Liver (tissue), 3 donors: ENCODE results near the gene CHSY1.

Source experiments
- EGR1 ChIP-seq, 2 donors: IDR thresholded peaks; 2 replicates each; pipeline ENCODE4 v1.6.1; 2016 to 2018; ENCODE audit warnings: antibody characterized with exemption in 2 of 2, low read depth in 2 of 2
- FOXA1 ChIP-seq: IDR thresholded peaks from 2 replicates; pipeline ENCODE4 v1.6.1; 2016; ENCODE audit warnings: antibody characterized with exemption
- GABPA ChIP-seq, 2 donors: IDR thresholded peaks in 1 of 2; conservative IDR thresholded peaks in 1 of 2; 2 replicates each; pipeline ENCODE4 v1.6.1; 2016; ENCODE audit warnings: antibody characterized with exemption in 2 of 2, mild to moderate bottlenecking in 1 of 2, moderate library complexity in 1 of 2
- JUND ChIP-seq, 2 donors: IDR thresholded peaks; 2 replicates each; pipeline ENCODE4 v1.6.1; 2016; ENCODE audit warnings: antibody characterized with exemption in 2 of 2
- RAD21 ChIP-seq, 2 donors: IDR thresholded peaks; 2 replicates each; pipeline ENCODE4 v1.6.1; 2016; ENCODE audit warnings: antibody characterized with exemption in 2 of 2, mild to moderate bottlenecking in 2 of 2
- RXRA ChIP-seq, 2 donors: IDR thresholded peaks; 2 replicates each; pipeline ENCODE4 v1.6.1; 2017 to 2018; ENCODE audit warnings: antibody characterized with exemption in 2 of 2, mild to moderate bottlenecking in 1 of 2
- YY1 ChIP-seq: IDR thresholded peaks from 2 replicates; pipeline ENCODE4 v1.6.1; 2016; ENCODE audit warnings: antibody characterized with exemption, mild to moderate bottlenecking
- TF ChIP-seq, protein P1 (sequence below): IDR thresholded peaks from 2 replicates; pipeline ENCODE4 v1.6.1; 2016; ENCODE audit warnings: antibody characterized with exemption, mild to moderate bottlenecking
- TF ChIP-seq, protein P2 (sequence below): fragments of 150-350 bp; IDR thresholded peaks from 2 replicates; pipeline ENCODE4 v1.5.1; 2017; ENCODE audit warnings: improper control_type of control experiment, low read depth, low read length; ENCODE audit not compliant: missing input control
- TF ChIP-seq, protein P3 (sequence below): IDR thresholded peaks from 2 replicates; pipeline ENCODE4 v1.6.1; 2016; ENCODE audit warnings: antibody characterized with exemption
- TF ChIP-seq, protein P4 (sequence below): IDR thresholded peaks from 2 replicates; pipeline ENCODE4 v1.6.1; 2016; ENCODE audit warnings: antibody characterized with exemption
- donor health status: healthy.
- donor health status: healthy.

DNA sequence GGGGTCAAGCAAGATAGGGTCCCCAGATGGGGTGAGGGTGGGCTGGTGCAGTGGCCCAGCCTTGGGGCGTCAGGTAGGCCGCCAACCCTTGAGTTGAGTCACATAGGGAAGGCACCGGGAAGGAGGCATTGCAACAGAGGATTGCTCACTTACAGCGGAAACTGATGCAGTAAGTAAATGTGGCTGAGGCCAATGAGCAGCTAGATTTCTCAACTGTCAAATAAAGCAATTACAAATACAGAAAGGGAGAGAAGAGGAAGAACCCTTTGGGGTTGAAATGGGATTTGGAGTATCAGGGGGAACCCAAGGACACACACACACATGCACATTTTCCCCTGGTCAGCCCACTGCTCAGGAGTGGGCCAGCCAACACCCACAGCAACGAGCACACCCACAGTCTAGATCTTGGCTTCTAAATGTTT, 44.0 kb downstream of the CHSY1 start:
- TF ChIP-seq, protein P1, sequence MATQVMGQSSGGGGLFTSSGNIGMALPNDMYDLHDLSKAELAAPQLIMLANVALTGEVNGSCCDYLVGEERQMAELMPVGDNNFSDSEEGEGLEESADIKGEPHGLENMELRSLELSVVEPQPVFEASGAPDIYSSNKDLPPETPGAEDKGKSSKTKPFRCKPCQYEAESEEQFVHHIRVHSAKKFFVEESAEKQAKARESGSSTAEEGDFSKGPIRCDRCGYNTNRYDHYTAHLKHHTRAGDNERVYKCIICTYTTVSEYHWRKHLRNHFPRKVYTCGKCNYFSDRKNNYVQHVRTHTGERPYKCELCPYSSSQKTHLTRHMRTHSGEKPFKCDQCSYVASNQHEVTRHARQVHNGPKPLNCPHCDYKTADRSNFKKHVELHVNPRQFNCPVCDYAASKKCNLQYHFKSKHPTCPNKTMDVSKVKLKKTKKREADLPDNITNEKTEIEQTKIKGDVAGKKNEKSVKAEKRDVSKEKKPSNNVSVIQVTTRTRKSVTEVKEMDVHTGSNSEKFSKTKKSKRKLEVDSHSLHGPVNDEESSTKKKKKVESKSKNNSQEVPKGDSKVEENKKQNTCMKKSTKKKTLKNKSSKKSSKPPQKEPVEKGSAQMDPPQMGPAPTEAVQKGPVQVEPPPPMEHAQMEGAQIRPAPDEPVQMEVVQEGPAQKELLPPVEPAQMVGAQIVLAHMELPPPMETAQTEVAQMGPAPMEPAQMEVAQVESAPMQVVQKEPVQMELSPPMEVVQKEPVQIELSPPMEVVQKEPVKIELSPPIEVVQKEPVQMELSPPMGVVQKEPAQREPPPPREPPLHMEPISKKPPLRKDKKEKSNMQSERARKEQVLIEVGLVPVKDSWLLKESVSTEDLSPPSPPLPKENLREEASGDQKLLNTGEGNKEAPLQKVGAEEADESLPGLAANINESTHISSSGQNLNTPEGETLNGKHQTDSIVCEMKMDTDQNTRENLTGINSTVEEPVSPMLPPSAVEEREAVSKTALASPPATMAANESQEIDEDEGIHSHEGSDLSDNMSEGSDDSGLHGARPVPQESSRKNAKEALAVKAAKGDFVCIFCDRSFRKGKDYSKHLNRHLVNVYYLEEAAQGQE = no peak
- TF ChIP-seq, protein P2, sequence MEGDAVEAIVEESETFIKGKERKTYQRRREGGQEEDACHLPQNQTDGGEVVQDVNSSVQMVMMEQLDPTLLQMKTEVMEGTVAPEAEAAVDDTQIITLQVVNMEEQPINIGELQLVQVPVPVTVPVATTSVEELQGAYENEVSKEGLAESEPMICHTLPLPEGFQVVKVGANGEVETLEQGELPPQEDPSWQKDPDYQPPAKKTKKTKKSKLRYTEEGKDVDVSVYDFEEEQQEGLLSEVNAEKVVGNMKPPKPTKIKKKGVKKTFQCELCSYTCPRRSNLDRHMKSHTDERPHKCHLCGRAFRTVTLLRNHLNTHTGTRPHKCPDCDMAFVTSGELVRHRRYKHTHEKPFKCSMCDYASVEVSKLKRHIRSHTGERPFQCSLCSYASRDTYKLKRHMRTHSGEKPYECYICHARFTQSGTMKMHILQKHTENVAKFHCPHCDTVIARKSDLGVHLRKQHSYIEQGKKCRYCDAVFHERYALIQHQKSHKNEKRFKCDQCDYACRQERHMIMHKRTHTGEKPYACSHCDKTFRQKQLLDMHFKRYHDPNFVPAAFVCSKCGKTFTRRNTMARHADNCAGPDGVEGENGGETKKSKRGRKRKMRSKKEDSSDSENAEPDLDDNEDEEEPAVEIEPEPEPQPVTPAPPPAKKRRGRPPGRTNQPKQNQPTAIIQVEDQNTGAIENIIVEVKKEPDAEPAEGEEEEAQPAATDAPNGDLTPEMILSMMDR = no peak
- TF ChIP-seq, protein P3, sequence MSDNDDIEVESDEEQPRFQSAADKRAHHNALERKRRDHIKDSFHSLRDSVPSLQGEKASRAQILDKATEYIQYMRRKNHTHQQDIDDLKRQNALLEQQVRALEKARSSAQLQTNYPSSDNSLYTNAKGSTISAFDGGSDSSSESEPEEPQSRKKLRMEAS = no peak
- TF ChIP-seq EGR1 (IDR thresholded peaks at IDR 0.05; ENCODE audit: low read depth in 2 of 2) (no peak), RAD21 (IDR thresholded peaks at IDR 0.05) (no peak), JUND (IDR thresholded peaks at IDR 0.05) (no peak), GABPA (IDR thresholded peaks at IDR 0.05 in 1 of 2, conservative IDR thresholded peaks at IDR 0.05 in 1 of 2) (no peak), FOXA1 (no peak), YY1 (no peak), RXRA (IDR thresholded peaks at IDR 0.05) (no peak)
- TF ChIP-seq, protein P4, sequence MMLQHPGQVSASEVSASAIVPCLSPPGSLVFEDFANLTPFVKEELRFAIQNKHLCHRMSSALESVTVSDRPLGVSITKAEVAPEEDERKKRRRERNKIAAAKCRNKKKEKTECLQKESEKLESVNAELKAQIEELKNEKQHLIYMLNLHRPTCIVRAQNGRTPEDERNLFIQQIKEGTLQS = no peak
